Omental fat pad (tissue), 4 donors: ENCODE results near the gene ING4. TPM values are rescaled to one million over a fixed set of nuclear protein-coding genes. Genes with fewer than 3 reads are reported as not detected.

ENCODE experiments used
- ATAC-seq: fragments of 150-250 bp; one replicate; pipeline ENCODE4 v1.9.1; 2016; ENCODE audit warnings: mild to moderate bottlenecking, moderate library complexity; ENCODE audit not compliant: low FRiP score
- DNase-seq: peaks from one replicate; pipeline ENCODE4 v3.0.0-alpha.2; 2019; ENCODE audit warnings: low spot score
- CTCF ChIP-seq, 3 donors: fragments of 450-650 bp; IDR thresholded peaks; one replicate each; pipeline ENCODE4 v1.5.1; 2016 to 2017; ENCODE audit warnings: antibody characterized with exemption in 3 of 3, mild to moderate bottlenecking in 3 of 3, moderate library complexity in 2 of 3
- total RNA-seq, 4 donors: library from RNA; depleted of rRNA; stranded (reverse); fragments of >200 nt; gene quantifications; one replicate each; pipeline ENCODE4 v1.1.0, GENCODE V29; 2016

ING4 gene
- total RNA-seq, 4 donors from 2014 or later, result 9.7 to 48.7 (median 24.8) TPM

GRCh38 chr12:6699259-6699988 lies 36.5 kb upstream of the ING4 start:
- no peak for DNase-seq
- no peak for ATAC-seq
- TF ChIP-seq CTCF (IDR thresholded peaks at IDR 0.05), result no peak

GRCh38 chr12:6698352-6699046 lies 35.6 kb upstream of the ING4 start:
- DNase-seq (no peak), ATAC-seq (no peak)

GRCh38 chr12:6697584-6698351 lies 34.8 kb upstream of the ING4 start:
- DNase-seq, result no peak
- no peak for TF ChIP-seq CTCF (IDR thresholded peaks at IDR 0.05)

More at GRCh38 chr12:6698352-6699046, 35.6 kb upstream of the ING4 start:
- no peak for TF ChIP-seq CTCF (IDR thresholded peaks at IDR 0.05)

GRCh38 chr12:6696690-6697583 lies 34.0 kb upstream of the ING4 start:
- TF ChIP-seq CTCF (IDR thresholded peaks at IDR 0.05), result no peak
- DNase-seq (no peak), ATAC-seq (no peak)

More at GRCh38 chr12:6697584-6698351, 34.8 kb upstream of the ING4 start:
- ATAC-seq, result no peak

GRCh38 chr12:6695313-6696045 lies 32.6 kb upstream of the ING4 start:
- no peak for TF ChIP-seq CTCF (IDR thresholded peaks at IDR 0.05)
- ATAC-seq (no peak), DNase-seq (no peak)

GRCh38 chr12:6694701-6695100 lies 31.8 kb upstream of the ING4 start:
- ATAC-seq (no peak), DNase-seq (no peak)
- no peak for TF ChIP-seq CTCF (IDR thresholded peaks at IDR 0.05)
